Sigmoid colon (tissue), 4 donors: ENCODE data around the gene DQX1.

Experiments
- EP300 ChIP-seq, 4 donors: sonication (generic); formaldehyde crosslinking; IDR thresholded peaks; one replicate each; pipeline ENCODE4 v1.6.1; 2017; ENCODE audit warnings: antibody characterized with exemption in 4 of 4
- POLR2A ChIP-seq, 2 donors: fragments of 450-650 bp; IDR thresholded peaks; one replicate each; pipeline ENCODE4 v1.6.1; 2016; ENCODE audit warnings: antibody characterized with exemption in 2 of 2, mild to moderate bottlenecking in 2 of 2, moderate library complexity in 2 of 2
- POLR2AphosphoS5 ChIP-seq, 4 donors: sonication (generic); formaldehyde crosslinking; IDR thresholded peaks; one replicate each; pipeline ENCODE4 v1.6.1; 2017; ENCODE audit warnings: antibody characterized with exemption in 4 of 4
- TF ChIP-seq, protein P1 (sequence below), 4 experiments: fragments of 450-650 bp in 3 of 4; fragments of 200-600 bp in 1 of 4; IDR thresholded peaks; one replicate each; pipeline ENCODE4 v1.5.1; 2016 to 2019; ENCODE audit warnings: antibody characterized with exemption in 4 of 4, mild to moderate bottlenecking in 3 of 4, moderate library complexity in 2 of 4

DNA sequence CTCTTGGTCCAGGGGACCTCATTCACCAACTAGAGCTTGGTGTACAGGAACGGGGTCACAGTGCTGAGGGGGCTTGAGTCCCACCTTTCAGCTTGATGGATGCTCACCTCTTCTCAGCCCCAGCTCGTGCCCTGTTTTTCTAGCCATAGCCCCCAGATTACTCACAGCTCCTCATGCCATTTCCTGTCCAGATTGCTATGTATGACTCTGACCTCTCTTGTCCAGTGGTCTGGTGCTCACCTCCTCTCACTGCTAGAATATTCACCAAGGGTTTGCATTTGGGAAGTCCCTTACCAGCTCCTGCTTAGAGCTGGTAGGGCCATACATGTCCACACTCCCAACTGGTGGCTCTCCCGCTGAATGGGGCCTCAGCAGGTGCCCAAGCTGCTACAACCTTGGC lies 32.5 kb downstream of the DQX1 start:
- TF ChIP-seq, protein P1, sequence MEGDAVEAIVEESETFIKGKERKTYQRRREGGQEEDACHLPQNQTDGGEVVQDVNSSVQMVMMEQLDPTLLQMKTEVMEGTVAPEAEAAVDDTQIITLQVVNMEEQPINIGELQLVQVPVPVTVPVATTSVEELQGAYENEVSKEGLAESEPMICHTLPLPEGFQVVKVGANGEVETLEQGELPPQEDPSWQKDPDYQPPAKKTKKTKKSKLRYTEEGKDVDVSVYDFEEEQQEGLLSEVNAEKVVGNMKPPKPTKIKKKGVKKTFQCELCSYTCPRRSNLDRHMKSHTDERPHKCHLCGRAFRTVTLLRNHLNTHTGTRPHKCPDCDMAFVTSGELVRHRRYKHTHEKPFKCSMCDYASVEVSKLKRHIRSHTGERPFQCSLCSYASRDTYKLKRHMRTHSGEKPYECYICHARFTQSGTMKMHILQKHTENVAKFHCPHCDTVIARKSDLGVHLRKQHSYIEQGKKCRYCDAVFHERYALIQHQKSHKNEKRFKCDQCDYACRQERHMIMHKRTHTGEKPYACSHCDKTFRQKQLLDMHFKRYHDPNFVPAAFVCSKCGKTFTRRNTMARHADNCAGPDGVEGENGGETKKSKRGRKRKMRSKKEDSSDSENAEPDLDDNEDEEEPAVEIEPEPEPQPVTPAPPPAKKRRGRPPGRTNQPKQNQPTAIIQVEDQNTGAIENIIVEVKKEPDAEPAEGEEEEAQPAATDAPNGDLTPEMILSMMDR (IDR thresholded peaks at IDR 0.05): no peak
- TF ChIP-seq EP300 (IDR thresholded peaks at IDR 0.05) (no peak), POLR2AphosphoS5 (IDR thresholded peaks at IDR 0.05) (no peak), POLR2A (IDR thresholded peaks at IDR 0.05) (no peak)
